K562 (cell line): ENCODE results near the gene SPATS2. TPM values are rescaled to one million over a fixed set of nuclear protein-coding genes. Genes with fewer than 3 reads are reported as not detected.
"Not testable (repeated sequence)": the region's sequence is repeated elsewhere in the genome, so short reads cannot be mapped to it uniquely, and the experiment has no call there.

ENCODE experiments used
- ATAC-seq: fragments of 200-7000 bp; cut with Tn5 transposase; 3 replicates; pipeline ENCODE4 v1.9.1; 2020; ENCODE audit warnings: moderate library complexity
- BruUV-seq: library from RNA; stranded (reverse); fragments of 400-500 nt; replicated peaks from 2 replicates; lab custom pipeline; 2021; lab: Mats Ljungman, UMichigan
- CTCF ChIA-PET: fragments of 300-600 bp; formaldehyde crosslinking; extraction: SDS; loops from one replicate; lab custom pipeline; 2021; ENCODE audit warnings: low intra/inter-chr PET ratio; lab: Yijun Ruan, JAX
- POLR2A ChIA-PET: fragments of 300-600, 350-650 bp; sonication (Branson Sonifier 250); formaldehyde crosslinking; extraction: SDS; loops from one replicate; lab custom pipeline; 2021; ENCODE audit warnings: antibody characterized with exemption, inconsistent platforms; lab: Yijun Ruan, JAX
- DNase-seq, 4 experiments: peaks; one replicate each; pipeline versions ENCODE4 v3.0.0 to v3.0.0-alpha.2; 2011 to 2018; ENCODE audit warnings: low spot score in 3 of 4, mixed read lengths in 3 of 4; ENCODE audit errors: extremely low read depth in 1 of 4
- FAIRE-seq: peaks from 2 replicates; lab custom pipeline; 2011; peaks lifted over from hg19 to GRCh38; lab: Jason Lieb, UNC
- H2AFZ ChIP-seq: 2 replicates; pipeline ENCODE4 v1.6.0; 2011; ENCODE audit warnings: low read depth, low read length, control low read depth, inconsistent platforms
- H3K27ac ChIP-seq: fragments of 200-600 bp; 3 replicates; pipeline ENCODE4 v1.8.0; 2011; ENCODE audit warnings: low read depth, mild to moderate bottlenecking, control low read depth, inconsistent platforms, low read length, moderate library complexity, mixed read lengths; ENCODE audit errors: extremely low read depth
- H3K27me3 ChIP-seq, 2 experiments: fragments of 300-600 bp in 1 of 2; 2 replicates in 1 of 2; 3 replicates in 1 of 2; pipeline versions ENCODE4 v1.6.0 to v1.8.0; 2011; ENCODE audit warnings: inconsistent platforms in 2 of 2, low read length in 2 of 2, mild to moderate bottlenecking in 1 of 2, mixed read lengths in 1 of 2, moderate library complexity in 1 of 2; ENCODE audit not compliant: control insufficient read depth in 2 of 2, insufficient read depth in 2 of 2
- H3K36me3 ChIP-seq: fragments of 300-600 bp; 3 replicates; pipeline ENCODE4 v1.8.0; 2011; ENCODE audit warnings: mild to moderate bottlenecking, low read length, inconsistent platforms; ENCODE audit not compliant: control insufficient read depth, insufficient read depth
- H3K4me1 ChIP-seq, 2 experiments: fragments of 200-600 bp in 1 of 2; replicated peaks in 1 of 2; 2 replicates in 1 of 2; 3 replicates in 1 of 2; pipeline versions ENCODE4 v1.5.1 to v1.8.0; 2011; ENCODE audit warnings: inconsistent platforms in 2 of 2, low read length in 2 of 2, mild to moderate bottlenecking in 1 of 2, mixed read lengths in 1 of 2, moderate library complexity in 1 of 2; ENCODE audit not compliant: control insufficient read depth in 2 of 2, insufficient read depth in 2 of 2
- H3K4me2 ChIP-seq: 2 replicates; pipeline ENCODE4 v1.6.1; 2011; ENCODE audit warnings: low read length, control low read depth, inconsistent platforms, mixed read lengths; ENCODE audit not compliant: insufficient read depth
- H3K4me3 ChIP-seq: fragments of 200-600 bp; sonication (generic), shearing (Covaris generic); 2 replicates; pipeline ENCODE4 v1.5.1; 2016; ENCODE audit warnings: control low read depth, inconsistent platforms
- H3K79me2 ChIP-seq: fragments of 200-600 bp; 3 replicates; pipeline ENCODE4 v1.8.0; 2011; ENCODE audit warnings: low read length, inconsistent platforms; ENCODE audit not compliant: control insufficient read depth, insufficient read depth
- H3K9ac ChIP-seq, 2 experiments: 2 replicates each; pipeline versions ENCODE4 v1.6.0 to v1.6.1; 2011; ENCODE audit warnings: low read depth in 2 of 2, low read length in 2 of 2, control low read depth in 1 of 2, inconsistent platforms in 1 of 2, mild to moderate bottlenecking in 1 of 2, mixed read lengths in 1 of 2; ENCODE audit not compliant: insufficient read depth in 1 of 2
- H3K9me1 ChIP-seq: one replicate; pipeline ENCODE4 v1.6.0; 2011; ENCODE audit warnings: inconsistent platforms, mild to moderate bottlenecking, low read length, moderate library complexity; ENCODE audit not compliant: control insufficient read depth, insufficient read depth
- H3K9me3 ChIP-seq: replicated peaks from 2 replicates; pipeline ENCODE4 v1.5.1; 2011; ENCODE audit warnings: low read depth, low read length, inconsistent platforms; ENCODE audit not compliant: control insufficient read depth, insufficient read depth
- H4K20me1 ChIP-seq: replicated peaks from 2 replicates; pipeline ENCODE4 v1.6.1; 2011; ENCODE audit warnings: low read length, inconsistent platforms, mixed read lengths; ENCODE audit not compliant: control insufficient read depth, insufficient read depth
- ATF7 ChIP-seq: fragments of 450-650 bp; IDR thresholded peaks from 2 replicates; pipeline ENCODE4 v1.7.1; 2014; ENCODE audit warnings: mild to moderate bottlenecking, moderate library complexity
- WGBS: fragments of 100-300 bp; shearing (Covaris generic); methylation state at CpG from one replicate; pipeline ENCODE4 v1.1.6; 2016; ENCODE audit warnings: low coverage, mixed read lengths; ENCODE audit not compliant: insufficient coverage; ENCODE audit errors: missing lambda C conversion rate; 5-methylcytosine and 5-hydroxymethylcytosine counted together
- in situ Hi-C: fragments of 300-500 bp; cut with MboI; formaldehyde crosslinking; loops from 4 replicates; pipeline ENCODE4 v1.15.0; 2018; ENCODE audit warnings: inconsistent platforms, mixed read lengths
- intact Hi-C: fragments of 100-400 bp; cut with micrococcal nuclease; formaldehyde crosslinking; loops from 2 replicates; pipeline ENCODE4 v1.14.2; 2022
- polyA plus RNA-seq, 8 experiments: library from polyadenylated mRNA; depleted of rRNA in 4 of 8; stranded (reverse) in 5 of 8; unstranded in 3 of 8; fragments of >200 nt; fragmentation: Nextera tagmentation in 2 of 8; fragmentation: Illumina TruSeq in 1 of 8; extraction: Ambion mirVana in 2 of 8; extraction: Trizol in 1 of 8; gene quantifications; 2 replicates each; pipeline versions ENCODE4 v1.2.1 to v1.2.3, GENCODE V29; 2011 to 2014; ENCODE audit warnings: inconsistent platforms in 1 of 8, missing spikeins in 1 of 8
- total RNA-seq, 7 experiments: library from RNA; depleted of rRNA in 6 of 7; stranded (reverse); fragments of >200 nt in 6 of 7; fragmentation: Illumina TruSeq in 2 of 7; extraction: Trizol in 2 of 7; gene quantifications; 2 replicates each; pipeline versions ENCODE4 v1.2.1 to v1.2.3, GENCODE V29; 2011 to 2021; ENCODE audit warnings: low replicate concordance in 1 of 7

The SPATS2 gene
- total and polyA plus RNA-seq, 9 of the 15 experiments (the other 6 are each of a cell fraction or from before 2014, with no cell fraction given), result 5.4 to 48.2 (median 17.5) TPM

GRCh38 chr12:49507139-49507538 lies 139.9 kb downstream of the SPATS2 start:
- no peak for DNase-seq
- no peaks in the 10 kb centered on the region for H3K27me3 ChIP-seq
- H3K27ac ChIP-seq, result no peak overlapping the region
- no peak overlapping the region for H3K4me3 ChIP-seq
- WGBS, result 94% methylated on average over 4 of the region's 4 CpGs
- TF ChIP-seq ATF7, result no peak
- TF ChIP-seq, all 486 proteins: peak for 0
- no peaks in the 10 kb centered on the region; the same call in 2 of the 3 replicates for H3K36me3 ChIP-seq
- no peaks in the 10 kb centered on the region for H4K20me1 ChIP-seq
- in situ Hi-C loops, result no loop called here
- H3K9me1 ChIP-seq, result no peaks in the 10 kb centered on the region
- no peak for ATAC-seq
- no peak for FAIRE-seq
- intact Hi-C loops, result no loop called here
- no peaks in the 10 kb centered on the region for H3K79me2 ChIP-seq
- H2AFZ ChIP-seq, result no peak overlapping the region
- H3K4me2 ChIP-seq, result no peak overlapping the region
- ChIA-PET CTCF (no interaction called here), POLR2A (interaction anchor here (0.6 kb wide), 1 partner anchor 230 kb away, joined by 4 read pairs; no protein-coding TSS in a partner anchor)
- BruUV-seq, result no TSS peak
- no peaks in the 10 kb centered on the region; the same call in 1 of the 2 replicates for H3K9me3 ChIP-seq
- H3K9ac ChIP-seq, result no peak overlapping the region
- no peaks in the 10 kb centered on the region for H3K4me1 ChIP-seq

GRCh38 chr12:49509681-49510080 lies 142.4 kb downstream of the SPATS2 start:
- H3K4me3 ChIP-seq, H3K9me1 ChIP-seq, H3K4me1 ChIP-seq, H2AFZ ChIP-seq, H3K79me2 ChIP-seq, BruUV-seq, H3K9me3 ChIP-seq, intact Hi-C loops, H3K4me2 ChIP-seq, H3K27me3 ChIP-seq, in situ Hi-C loops, H3K9ac ChIP-seq, H4K20me1 ChIP-seq, FAIRE-seq, H3K27ac ChIP-seq, DNase-seq, ATAC-seq, H3K36me3 ChIP-seq: not testable (repeated sequence)
- ChIA-PET CTCF (interaction anchor here (0.6 kb wide), 1 partner anchor 147 kb away, joined by 5 read pairs; no protein-coding TSS in a partner anchor), POLR2A (interaction anchor here (1.4 to 1.9 kb wide), 2 partner anchors 143 to 159 kb away, joined by 4 to 9 read pairs; no protein-coding TSS in a partner anchor)
- 92% methylated on average over 7 of the region's 8 CpGs for WGBS
